Parathyroid adenoma (tissue), 2 donors: ENCODE results near the gene SURF1.

Experiments
- H2AFZ ChIP-seq: fragments of 300-600 bp; sonication (generic); one replicate; pipeline ENCODE4 v1.7.0; 2017; ENCODE audit warnings: antibody characterized with exemption, mild to moderate bottlenecking
- H3K27ac ChIP-seq: fragments of 300-600 bp; sonication (generic); one replicate; pipeline ENCODE4 v1.7.0; 2017
- H3K27me3 ChIP-seq: fragments of 300-600 bp; sonication (generic); one replicate; pipeline ENCODE4 v1.7.0; 2017; ENCODE audit warnings: low read length; ENCODE audit not compliant: control insufficient read depth, insufficient read depth
- H3K36me3 ChIP-seq: fragments of 300-600 bp; sonication (generic); one replicate; pipeline ENCODE4 v1.7.0; 2017; ENCODE audit warnings: low read length; ENCODE audit not compliant: control insufficient read depth, insufficient read depth
- H3K4me1 ChIP-seq: fragments of 300-600 bp; sonication (generic); one replicate; pipeline ENCODE4 v1.7.0; 2017; ENCODE audit warnings: control low read depth
- H3K4me2 ChIP-seq: fragments of 300-600 bp; sonication (generic); one replicate; pipeline ENCODE4 v1.7.0; 2017; ENCODE audit warnings: low read length
- H3K4me3 ChIP-seq: fragments of 300-600 bp; sonication (generic); one replicate; pipeline ENCODE4 v1.7.0; 2017; ENCODE audit warnings: low read depth, low read length
- H3K79me2 ChIP-seq: fragments of 300-600 bp; sonication (generic); one replicate; pipeline ENCODE4 v1.7.0; 2017; ENCODE audit warnings: control low read depth
- H3K9ac ChIP-seq: fragments of 300-600 bp; sonication (generic); one replicate; pipeline ENCODE4 v1.7.0; 2017; ENCODE audit warnings: mild to moderate bottlenecking
- H3K9me3 ChIP-seq: fragments of 300-600 bp; sonication (generic); one replicate; pipeline ENCODE4 v1.7.0; 2017; ENCODE audit warnings: low read length; ENCODE audit not compliant: control insufficient read depth
- TF ChIP-seq, protein P1 (sequence below): fragments of 300-600 bp; sonication (generic); IDR thresholded peaks from one replicate; pipeline ENCODE4 v1.7.0; 2017; ENCODE audit warnings: antibody characterized with exemption, mild to moderate bottlenecking
- donor health status: primary hyperparathyroidism.

The SURF1 gene

GRCh38 chr9:133384736-133385321 is 28.5 kb upstream of the SURF1 start:
- no peak overlapping the region for H3K4me2 ChIP-seq
- no peaks in the 10 kb centered on the region for H3K79me2 ChIP-seq
- TF ChIP-seq, protein P1, sequence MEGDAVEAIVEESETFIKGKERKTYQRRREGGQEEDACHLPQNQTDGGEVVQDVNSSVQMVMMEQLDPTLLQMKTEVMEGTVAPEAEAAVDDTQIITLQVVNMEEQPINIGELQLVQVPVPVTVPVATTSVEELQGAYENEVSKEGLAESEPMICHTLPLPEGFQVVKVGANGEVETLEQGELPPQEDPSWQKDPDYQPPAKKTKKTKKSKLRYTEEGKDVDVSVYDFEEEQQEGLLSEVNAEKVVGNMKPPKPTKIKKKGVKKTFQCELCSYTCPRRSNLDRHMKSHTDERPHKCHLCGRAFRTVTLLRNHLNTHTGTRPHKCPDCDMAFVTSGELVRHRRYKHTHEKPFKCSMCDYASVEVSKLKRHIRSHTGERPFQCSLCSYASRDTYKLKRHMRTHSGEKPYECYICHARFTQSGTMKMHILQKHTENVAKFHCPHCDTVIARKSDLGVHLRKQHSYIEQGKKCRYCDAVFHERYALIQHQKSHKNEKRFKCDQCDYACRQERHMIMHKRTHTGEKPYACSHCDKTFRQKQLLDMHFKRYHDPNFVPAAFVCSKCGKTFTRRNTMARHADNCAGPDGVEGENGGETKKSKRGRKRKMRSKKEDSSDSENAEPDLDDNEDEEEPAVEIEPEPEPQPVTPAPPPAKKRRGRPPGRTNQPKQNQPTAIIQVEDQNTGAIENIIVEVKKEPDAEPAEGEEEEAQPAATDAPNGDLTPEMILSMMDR = no peak
- H3K9me3 ChIP-seq = no peaks in the 10 kb centered on the region
- H2AFZ ChIP-seq = no peak overlapping the region
- H3K4me3 ChIP-seq = no peak overlapping the region
- H3K36me3 ChIP-seq = no peaks in the 10 kb centered on the region
- H3K4me1 ChIP-seq = no peaks in the 10 kb centered on the region
- H3K27ac ChIP-seq = no peak overlapping the region
- H3K27me3 ChIP-seq = no peaks in the 10 kb centered on the region
- H3K9ac ChIP-seq = no peak overlapping the region

DNA sequence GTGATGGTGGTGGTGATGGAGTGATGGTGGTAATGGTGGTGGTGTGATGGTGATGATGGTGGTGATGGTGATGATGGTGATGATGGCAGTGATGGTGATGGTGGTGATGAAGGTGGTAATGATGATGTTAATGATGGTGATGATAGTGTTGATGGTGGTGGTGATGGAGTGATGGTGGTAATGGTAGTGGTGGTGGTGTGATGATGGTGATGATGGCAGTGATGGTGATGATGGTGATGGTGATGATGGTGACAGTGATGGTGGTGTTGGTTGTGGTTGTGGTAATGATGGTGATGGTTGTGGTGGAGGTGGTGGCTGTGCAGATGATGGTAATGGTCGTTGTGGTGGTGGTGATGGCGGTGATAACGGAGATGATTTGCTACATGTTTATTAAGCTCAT is 27.2 kb upstream of the SURF1 start:
- no peak overlapping the region for H3K27ac ChIP-seq
- H3K27me3 ChIP-seq = no peaks in the 10 kb centered on the region
- TF ChIP-seq, protein P1 = no peak
- H2AFZ ChIP-seq = no peak overlapping the region
- H3K9me3 ChIP-seq = no peaks in the 10 kb centered on the region
- H3K4me2 ChIP-seq = no peak overlapping the region
- H3K9ac ChIP-seq = no peak overlapping the region
- no peaks in the 10 kb centered on the region for H3K4me1 ChIP-seq
- H3K4me3 ChIP-seq = no peak overlapping the region
- H3K79me2 ChIP-seq = no peaks in the 10 kb centered on the region
- no peaks in the 10 kb centered on the region for H3K36me3 ChIP-seq

GRCh38 chr9:133382507-133383141 is 26.3 kb upstream of the SURF1 start:
- Histone ChIP-seq H3K9ac (no peak overlapping the region), H3K4me3 (no peak overlapping the region), H2AFZ (no peak overlapping the region), H3K27me3 (no peaks in the 10 kb centered on the region), H3K4me1 (no peaks in the 10 kb centered on the region), H3K9me3 (no peaks in the 10 kb centered on the region), H3K27ac (no peak overlapping the region), H3K4me2 (no peak overlapping the region), H3K36me3 (no peaks in the 10 kb centered on the region), H3K79me2 (no peaks in the 10 kb centered on the region)
- TF ChIP-seq, protein P1 = no peak

DNA sequence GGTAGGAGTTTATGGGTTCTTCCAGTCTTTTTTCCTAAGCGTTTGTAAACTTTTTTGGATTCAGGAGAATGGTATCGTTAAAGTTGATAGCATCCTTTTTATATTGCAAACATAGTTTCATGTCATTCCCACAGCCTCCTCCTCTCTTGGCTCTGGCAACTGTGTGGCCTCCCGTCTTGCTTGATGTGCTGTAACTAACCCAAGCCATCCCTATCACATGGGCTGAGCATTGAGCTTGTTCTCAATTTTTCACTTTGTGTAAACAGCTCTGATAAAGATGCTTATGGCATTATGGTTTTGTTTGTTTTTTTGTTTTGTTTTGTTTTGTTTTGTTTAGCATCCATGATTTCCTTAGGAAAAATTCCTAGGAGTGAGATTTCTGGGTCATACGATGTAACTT is 24.4 kb upstream of the SURF1 start:
- no peak overlapping the region for H3K4me2 ChIP-seq
- H3K9me3 ChIP-seq = no peaks in the 10 kb centered on the region
- no peaks in the 10 kb centered on the region for H3K27me3 ChIP-seq
- no peak overlapping the region for H3K4me3 ChIP-seq
- no peaks in the 10 kb centered on the region for H3K79me2 ChIP-seq
- H3K9ac ChIP-seq = no peak overlapping the region
- no peak overlapping the region for H3K27ac ChIP-seq
- no peaks in the 10 kb centered on the region for H3K4me1 ChIP-seq
- no peak overlapping the region for H2AFZ ChIP-seq
- H3K36me3 ChIP-seq = no peaks in the 10 kb centered on the region
- TF ChIP-seq, protein P1 = no peak
